Right atrium auricular region (tissue), 2 donors: Measurements from ENCODE around the gene PTGDS. TPM values are rescaled to one million over a fixed set of nuclear protein-coding genes. Genes with fewer than 3 reads are reported as not detected.
A peak's percentile ranks its signal among the peaks of the same experiment; 100 is the strongest.

Experiments used
- DNase-seq: peaks from one replicate; pipeline ENCODE4 v3.0.0-alpha.2; 2019; ENCODE audit warnings: low spot score
- H3K27ac ChIP-seq, 2 donors: fragments of 200-600 bp; sonication (generic); 1 replicate in 1 of 2; 2 replicates in 1 of 2; pipeline ENCODE4 v1.5.1; 2016 to 2019
- H3K27me3 ChIP-seq, 2 donors: fragments of 200-600 bp; sonication (generic); one replicate each; pipeline versions ENCODE4 v1.5.1 to v1.6.0; 2017 to 2019
- H3K36me3 ChIP-seq: fragments of 200-600 bp; sonication (generic); one replicate; pipeline ENCODE4 v1.5.1; 2016
- H3K4me1 ChIP-seq, 2 donors: fragments of 200-600 bp; sonication (generic); one replicate each; pipeline versions ENCODE4 v1.5.1 to v1.6.0; 2017 to 2019
- H3K4me3 ChIP-seq, 2 donors: fragments of 200-600 bp; sonication (generic); 1 replicate in 1 of 2; 2 replicates in 1 of 2; pipeline ENCODE4 v1.5.1; 2017 to 2019; ENCODE audit warnings: mild to moderate bottlenecking in 1 of 2, moderate library complexity in 1 of 2
- H3K9me3 ChIP-seq, 2 donors: fragments of 200-600 bp; sonication (generic); one replicate each; pipeline ENCODE4 v1.5.1; 2019
- total RNA-seq, 2 donors: library from RNA; depleted of rRNA; stranded (reverse); fragments of >200 nt; gene quantifications; one replicate each; pipeline ENCODE4 v1.1.0, GENCODE V29; 2016
- TF ChIP-seq, protein P1 (sequence below), 2 donors: fragments of 200-600 bp; sonication (generic); IDR thresholded peaks; one replicate each; pipeline ENCODE4 v1.5.1; 2019; ENCODE audit warnings: antibody characterized with exemption in 2 of 2

Gene PTGDS
- total RNA-seq, 2 donors from 2014 or later, result 1,799 to 2,426 TPM

DNA sequence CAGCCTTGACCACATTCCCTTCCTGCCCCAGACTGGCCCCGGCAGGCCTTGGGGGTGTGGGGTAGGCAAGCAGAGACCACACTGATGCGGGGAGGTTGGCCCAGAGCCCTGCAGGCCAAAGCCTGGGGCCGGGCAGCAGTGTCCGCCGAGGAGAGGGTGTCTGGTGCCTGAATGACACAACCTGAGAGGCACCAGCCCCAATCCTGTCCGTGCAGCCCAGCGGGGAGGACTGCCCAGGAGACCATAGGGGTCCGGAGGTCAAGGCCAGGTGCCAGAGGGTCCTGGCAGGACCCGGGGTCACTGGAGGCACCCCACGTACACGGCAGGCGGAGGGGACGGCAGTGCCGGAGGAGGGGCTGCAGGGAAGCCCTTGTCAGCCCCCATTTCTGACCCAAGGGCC is 5.6 kb upstream of the PTGDS start:
- TF ChIP-seq, protein P1, sequence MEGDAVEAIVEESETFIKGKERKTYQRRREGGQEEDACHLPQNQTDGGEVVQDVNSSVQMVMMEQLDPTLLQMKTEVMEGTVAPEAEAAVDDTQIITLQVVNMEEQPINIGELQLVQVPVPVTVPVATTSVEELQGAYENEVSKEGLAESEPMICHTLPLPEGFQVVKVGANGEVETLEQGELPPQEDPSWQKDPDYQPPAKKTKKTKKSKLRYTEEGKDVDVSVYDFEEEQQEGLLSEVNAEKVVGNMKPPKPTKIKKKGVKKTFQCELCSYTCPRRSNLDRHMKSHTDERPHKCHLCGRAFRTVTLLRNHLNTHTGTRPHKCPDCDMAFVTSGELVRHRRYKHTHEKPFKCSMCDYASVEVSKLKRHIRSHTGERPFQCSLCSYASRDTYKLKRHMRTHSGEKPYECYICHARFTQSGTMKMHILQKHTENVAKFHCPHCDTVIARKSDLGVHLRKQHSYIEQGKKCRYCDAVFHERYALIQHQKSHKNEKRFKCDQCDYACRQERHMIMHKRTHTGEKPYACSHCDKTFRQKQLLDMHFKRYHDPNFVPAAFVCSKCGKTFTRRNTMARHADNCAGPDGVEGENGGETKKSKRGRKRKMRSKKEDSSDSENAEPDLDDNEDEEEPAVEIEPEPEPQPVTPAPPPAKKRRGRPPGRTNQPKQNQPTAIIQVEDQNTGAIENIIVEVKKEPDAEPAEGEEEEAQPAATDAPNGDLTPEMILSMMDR (IDR thresholded peaks at IDR 0.05), result no peak
- Histone ChIP-seq H3K27me3 (no peaks in the 10 kb centered on the region), H3K27ac (no peak overlapping the region), H3K4me3 (no peak overlapping the region), H3K4me1 (peaks cover 0 to 37% of the 10 kb centered on the region in 2 donors), H3K36me3 (no peaks in the 10 kb centered on the region), H3K9me3 (no peaks in the 10 kb centered on the region)
- no peak for DNase-seq

DNA sequence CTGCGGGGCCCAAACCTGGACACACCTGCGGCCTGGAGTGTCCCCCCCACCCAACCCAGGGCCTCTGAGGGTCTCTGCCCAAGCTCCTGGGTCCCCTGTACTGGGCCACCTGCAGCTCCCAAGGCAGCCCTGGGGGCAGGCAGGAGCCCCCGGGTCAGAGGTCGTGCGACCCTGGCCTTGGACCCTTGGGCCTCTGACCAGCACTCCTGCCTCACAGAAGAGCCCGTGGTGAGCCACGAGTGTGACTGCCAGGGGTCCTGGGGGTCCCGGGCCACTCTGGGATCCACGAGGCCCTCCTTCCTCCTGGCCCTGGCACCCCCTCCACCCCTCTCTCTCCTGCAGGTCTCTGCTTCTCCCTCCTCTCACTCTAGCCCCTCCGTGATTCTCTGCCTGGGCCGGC is 5.0 kb upstream of the PTGDS start:
- no peak for DNase-seq
- no peaks in the 10 kb centered on the region for H3K9me3 ChIP-seq
- H3K27me3 ChIP-seq, result no peaks in the 10 kb centered on the region
- peaks cover 0 to 43% of the 10 kb centered on the region in 2 donors for H3K4me1 ChIP-seq
- TF ChIP-seq, protein P1 (IDR thresholded peaks at IDR 0.05), result no peak
- no peaks in the 10 kb centered on the region for H3K36me3 ChIP-seq
- no peak overlapping the region for H3K4me3 ChIP-seq
- no peak overlapping the region for H3K27ac ChIP-seq

DNA sequence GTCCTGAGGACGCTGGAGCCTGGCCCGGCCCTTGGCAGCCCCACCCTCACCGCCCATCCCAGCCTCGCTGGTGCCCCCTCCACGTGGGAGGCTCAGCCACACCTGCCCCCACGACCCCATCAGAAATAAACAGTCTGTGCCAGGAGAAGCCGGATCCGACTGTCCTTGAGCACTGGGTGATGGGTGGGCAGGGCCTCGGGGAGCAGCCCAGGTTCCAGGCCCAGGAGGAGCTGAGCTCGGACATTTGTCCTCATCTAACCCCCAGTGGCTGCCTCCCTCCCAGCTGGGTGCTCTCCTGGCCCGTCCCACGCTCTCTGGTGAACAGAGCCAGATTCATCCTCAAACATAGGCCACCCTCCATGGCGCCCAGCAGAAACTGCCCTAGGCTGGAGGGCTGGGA is 4.6 kb upstream of the PTGDS start:
- Histone ChIP-seq H3K4me1 (peaks cover 0 to 47% of the 10 kb centered on the region in 2 donors), H3K27ac (no peak overlapping the region), H3K9me3 (no peaks in the 10 kb centered on the region), H3K4me3 (no peak overlapping the region), H3K36me3 (no peaks in the 10 kb centered on the region), H3K27me3 (no peaks in the 10 kb centered on the region)
- TF ChIP-seq, protein P1 (IDR thresholded peaks at IDR 0.05), result no peak
- DNase-seq, result no peak

DNA sequence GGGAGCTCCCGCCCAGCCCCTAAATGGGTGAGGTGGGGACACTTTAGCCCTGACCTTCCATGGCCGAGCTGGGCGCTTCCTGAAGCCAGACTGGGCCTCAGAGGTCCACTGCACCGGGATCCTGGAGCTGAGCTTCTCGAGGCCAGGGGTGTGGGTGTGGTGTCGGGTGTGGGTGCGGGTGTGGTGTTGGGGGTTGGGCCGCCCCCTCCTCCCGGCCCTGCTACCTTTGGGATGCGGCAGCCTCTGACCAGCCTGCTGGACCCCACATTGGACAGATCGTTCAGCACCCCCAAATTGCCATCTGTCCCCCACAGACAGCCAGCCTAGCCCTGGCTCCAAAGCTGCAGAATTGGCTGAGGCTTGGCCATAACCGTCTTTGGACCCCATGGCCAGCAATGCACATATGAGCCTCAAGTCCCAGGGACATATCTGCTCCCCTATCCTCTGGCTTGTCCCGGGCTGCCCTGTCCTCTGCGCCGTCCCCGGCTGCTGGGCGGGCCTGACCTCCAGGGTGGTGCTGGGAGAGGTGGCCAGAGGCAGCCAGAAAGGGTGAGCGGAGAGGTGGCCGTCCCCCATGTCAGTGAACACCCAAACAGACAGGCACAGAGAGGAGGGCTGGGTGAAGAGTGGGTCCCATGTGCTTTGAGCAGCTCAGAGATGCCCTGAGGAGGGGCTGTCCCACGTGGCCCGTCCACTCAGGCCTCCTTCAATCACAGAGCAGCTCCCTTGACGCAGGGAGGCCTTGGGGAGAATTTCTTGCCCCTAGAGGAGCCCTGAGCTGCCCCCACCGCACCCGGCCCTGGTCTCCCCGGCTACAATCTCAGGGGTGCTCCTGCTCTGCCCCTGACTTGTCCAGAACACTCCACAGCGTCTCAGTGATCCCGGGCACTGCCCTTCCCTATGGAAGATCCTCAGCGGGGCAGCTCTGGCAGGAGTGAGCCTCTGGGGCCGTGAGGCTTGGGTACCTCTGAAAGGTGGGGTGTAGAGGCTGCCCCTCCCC is 3.4 kb upstream of the PTGDS start:
- no peak overlapping the region for H3K27ac ChIP-seq
- no peaks in the 10 kb centered on the region for H3K27me3 ChIP-seq
- H3K4me1 ChIP-seq, result peaks cover 0 to 54% of the 10 kb centered on the region in 2 donors
- no peaks in the 10 kb centered on the region for H3K36me3 ChIP-seq
- DNase-seq, result no peak
- TF ChIP-seq, protein P1 (IDR thresholded peaks at IDR 0.05), result no peak
- no peak overlapping the region for H3K4me3 ChIP-seq
- H3K9me3 ChIP-seq, result no peaks in the 10 kb centered on the region

DNA sequence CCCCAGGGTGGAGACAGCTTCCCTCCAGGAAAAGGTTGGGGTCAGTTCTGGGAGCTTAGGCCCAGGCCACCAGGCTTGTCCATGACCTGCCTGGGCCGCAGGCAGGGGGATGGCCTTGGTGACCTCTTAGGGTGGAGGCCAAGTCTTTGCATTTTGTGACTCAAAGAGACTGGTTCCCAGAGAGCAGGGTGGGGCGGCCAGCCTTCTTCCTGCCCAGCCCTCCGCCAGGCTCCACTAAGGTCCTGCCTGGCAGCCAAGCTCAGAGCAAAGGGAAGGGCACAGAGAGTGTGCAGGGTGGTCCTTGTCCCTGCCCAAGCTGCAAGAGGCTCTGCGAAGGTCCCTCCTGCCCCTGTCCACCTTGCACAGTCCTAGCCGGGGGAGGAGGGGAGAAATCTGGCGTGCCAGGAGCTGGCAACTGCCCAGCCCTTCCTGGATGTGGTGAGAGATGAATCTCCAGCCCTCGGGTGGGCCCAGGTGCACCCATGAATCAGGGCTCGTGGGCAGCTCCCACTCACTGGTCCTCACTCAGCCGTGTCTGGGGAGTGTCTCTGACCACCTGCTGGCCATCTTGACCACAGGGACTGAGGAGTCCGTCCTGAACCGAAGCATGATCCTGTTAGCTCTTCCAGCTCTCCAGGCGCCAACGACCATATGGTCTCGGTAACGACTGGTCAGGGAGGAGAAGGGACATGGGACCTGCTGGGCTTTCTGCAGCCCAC is 2.3 kb upstream of the PTGDS start:
- H3K4me3 ChIP-seq, result no peak overlapping the region

More for the DNA sequence above, 2.3 kb upstream of the PTGDS start:
- H3K27me3 ChIP-seq, result no peaks in the 10 kb centered on the region
- TF ChIP-seq, protein P1 (IDR thresholded peaks at IDR 0.05), result no peak
- H3K27ac ChIP-seq, result peak overlapping the region; percentile 87 to 93
- peaks cover 0 to 65% of the 10 kb centered on the region in 2 donors for H3K4me1 ChIP-seq
- no peak for DNase-seq
- H3K9me3 ChIP-seq, result no peaks in the 10 kb centered on the region
- no peaks in the 10 kb centered on the region for H3K36me3 ChIP-seq
